ENCODE measurements around the gene EHMT1. TPM values are rescaled to one million over a fixed set of nuclear protein-coding genes. Genes with fewer than 3 reads are reported as not detected.

Gene EHMT1
- total and polyA plus RNA-seq, 2 of the 8 experiments (the other 6 are each of a cell fraction or from before 2014, with no cell fraction given), result 95.7 to 163 TPM

- no peak overlapping the region for H3K23ac ChIP-seq (ENCODE audit: insufficient read length)
- H3K56ac ChIP-seq (replicated peaks; ENCODE audit: insufficient read length, low read depth, low read length), result no peak overlapping the region
- H3K9me3 ChIP-seq (ENCODE audit: insufficient read depth in 2 of 2, low read depth in 1 of 2, low read length in 1 of 2), result peaks cover 15 to 18% of the 10 kb centered on the region in 2 experiments
- H3K14ac ChIP-seq (ENCODE audit: insufficient read length), result no peak overlapping the region
- peaks cover 14 to 92% of the 10 kb centered on the region in 2 experiments for H3K79me2 ChIP-seq (ENCODE audit: control insufficient read depth in 1 of 2, insufficient read depth in 2 of 2, low read length in 2 of 2)
- DNase-seq (ENCODE audit: low read depth in 1 of 2, low spot score in 2 of 2) (no peak), FAIRE-seq (no peak)
- H3K18ac ChIP-seq (ENCODE audit: extremely low read depth, low read length), result no peak overlapping the region
- H3K4me2 ChIP-seq (ENCODE audit: insufficient read depth in 1 of 2, low read depth in 2 of 2, low read length in 2 of 2), result no peak overlapping the region
- H2BK15ac ChIP-seq (ENCODE audit: low read length), result no peak overlapping the region
- peaks cover 18% of the 10 kb centered on the region for H3K79me1 ChIP-seq (ENCODE audit: low read depth, low read length)
- no peak overlapping the region for H4K5ac ChIP-seq (ENCODE audit: insufficient read length, low read depth, low read length)
- H3K9ac ChIP-seq (replicated peaks in 1 of 4; ENCODE audit: extremely low read depth in 1 of 4, low read depth in 3 of 4, low read length in 3 of 4), result no peak overlapping the region
- H4K91ac ChIP-seq (replicated peaks; ENCODE audit: insufficient read length, low read length), result no peak overlapping the region
- H3K4me1 ChIP-seq (replicated peaks in 1 of 4; ENCODE audit: control insufficient read depth in 3 of 4, insufficient read depth in 4 of 4, low read length in 3 of 4), result peaks cover 0 to 25% (median 12%) of the 10 kb centered on the region in 4 experiments; a peak in 6 of 7 replicates
- ChIA-PET POLR2A (ENCODE audit: partially characterized antibody) (interaction anchor here (1.0 kb wide), 1 partner anchor 149 kb away, joined by 3 read pairs; the partner anchor contains the start of gene MRPL41), CTCF (ENCODE audit: partially characterized antibody) (interaction anchor here (0.6 to 9.3 kb wide), 4 partner anchors 9 to 29 kb away, joined by 3 to 98 read pairs (median 4); no protein-coding TSS in a partner anchor)
- H4K8ac ChIP-seq (ENCODE audit: extremely low read depth, insufficient read depth, low read length), result no peak overlapping the region
- H2BK12ac ChIP-seq (ENCODE audit: low read depth, low read length), result no peak overlapping the region
- no peak overlapping the region for H3K27ac ChIP-seq (ENCODE audit: low read depth, low read length)
- H3K23me2 ChIP-seq (ENCODE audit: low read depth, low read length), result no peaks in the 10 kb centered on the region
- peaks cover 0 to 9% (median 3%) of the 10 kb centered on the region in 4 experiments; a peak in 3 of 8 replicates for H3K36me3 ChIP-seq (ENCODE audit: control insufficient read depth in 2 of 4, insufficient read depth in 4 of 4, low read length in 3 of 4)
- H3K4me3 ChIP-seq (ENCODE audit: extremely low read depth in 1 of 4, insufficient read depth in 2 of 4, low read depth in 3 of 4, low read length in 4 of 4), result no peak overlapping the region
- H2BK120ac ChIP-seq (replicated peaks; ENCODE audit: low read depth, low read length), result no peak overlapping the region
- H3K4ac ChIP-seq (replicated peaks; ENCODE audit: insufficient read length, low read depth, low read length), result no peak overlapping the region
- no peak overlapping the region for H2AK5ac ChIP-seq (ENCODE audit: low read depth, low read length)
- no peak overlapping the region for H2BK20ac ChIP-seq (ENCODE audit: low read length)
- peaks cover 7 to 15% of the 10 kb centered on the region in 2 experiments for H4K20me1 ChIP-seq (replicated peaks in 1 of 2; ENCODE audit: control insufficient read depth in 1 of 2, insufficient read depth in 2 of 2, low read length in 2 of 2)
- no peak overlapping the region for H2AFZ ChIP-seq (ENCODE audit: low read length)
- H2BK5ac ChIP-seq (ENCODE audit: low read depth, low read length), result no peak overlapping the region
- WGBS, 2 experiments (ENCODE audit: extremely low coverage in 1 of 2, insufficient coverage in 1 of 2, insufficient read length in 1 of 2, insufficient replicate concordance in 2 of 2, low coverage in 1 of 2, low lambda C conversion rate in 2 of 2, missing lambda C conversion rate in 1 of 2), result 87% methylated on average over 4 of the region's 4 CpGs; no CpG with 5 or more reads in 1 of the 2 experiments
- no peaks in the 10 kb centered on the region for H3K27me3 ChIP-seq (replicated peaks in 1 of 4; ENCODE audit: control insufficient read depth in 3 of 4, extremely low read depth in 1 of 4, insufficient read depth in 3 of 4, low read length in 3 of 4)
- TF ChIP-seq RFX5 (IDR thresholded peaks at IDR 0.05; ENCODE audit: borderline replicate concordance, low read depth, low read length) (no peak), RAD21 (IDR thresholded peaks at IDR 0.05 in 1 of 2, conservative IDR thresholded peaks at IDR 0.05 in 1 of 2; ENCODE audit: low read depth in 2 of 2, low read length in 2 of 2) (no peak), CTCF (IDR thresholded peaks at IDR 0.05; ENCODE audit: control extremely low read depth in 1 of 3, insufficient read depth in 1 of 3, low read depth in 1 of 3, low read length in 3 of 3) (no peak), TCF12 (IDR thresholded peaks at IDR 0.05; ENCODE audit: low read depth, low read length) (no peak), TAF1 (IDR thresholded peaks at IDR 0.05; ENCODE audit: low read depth, low read length) (no peak), CTBP2 (IDR thresholded peaks at IDR 0.05; ENCODE audit: borderline replicate concordance, insufficient read depth, insufficient read length, low read length) (no peak), KDM1A (IDR thresholded peaks at IDR 0.05; ENCODE audit: borderline replicate concordance, low read length) (no peak), ASH2L (IDR thresholded peaks at IDR 0.05; ENCODE audit: low read length) (no peak), SAP30 (IDR thresholded peaks at IDR 0.05; ENCODE audit: insufficient read depth, insufficient replicate concordance, low read length) (no peak), NRF1 (IDR thresholded peaks at IDR 0.05; ENCODE audit: low read depth, low read length) (no peak), SRF (IDR thresholded peaks at IDR 0.05; ENCODE audit: low read depth, low read length) (no peak)
These were observed 82.1 kb downstream of the EHMT1 start for GRCh38 chr9:137700911-137701310.

Measured in H1 (cell line).